GM19099 (cell line): ENCODE data around the gene DNAJB13.

ENCODE experiments used
- POLR2A ChIP-seq: IDR thresholded peaks from 3 replicates; pipeline ENCODE4 v1.6.1; 2011; ENCODE audit warnings: low read depth; ENCODE audit not compliant: insufficient read length; ENCODE audit errors: extremely low read depth

DNAJB13 gene

DNA sequence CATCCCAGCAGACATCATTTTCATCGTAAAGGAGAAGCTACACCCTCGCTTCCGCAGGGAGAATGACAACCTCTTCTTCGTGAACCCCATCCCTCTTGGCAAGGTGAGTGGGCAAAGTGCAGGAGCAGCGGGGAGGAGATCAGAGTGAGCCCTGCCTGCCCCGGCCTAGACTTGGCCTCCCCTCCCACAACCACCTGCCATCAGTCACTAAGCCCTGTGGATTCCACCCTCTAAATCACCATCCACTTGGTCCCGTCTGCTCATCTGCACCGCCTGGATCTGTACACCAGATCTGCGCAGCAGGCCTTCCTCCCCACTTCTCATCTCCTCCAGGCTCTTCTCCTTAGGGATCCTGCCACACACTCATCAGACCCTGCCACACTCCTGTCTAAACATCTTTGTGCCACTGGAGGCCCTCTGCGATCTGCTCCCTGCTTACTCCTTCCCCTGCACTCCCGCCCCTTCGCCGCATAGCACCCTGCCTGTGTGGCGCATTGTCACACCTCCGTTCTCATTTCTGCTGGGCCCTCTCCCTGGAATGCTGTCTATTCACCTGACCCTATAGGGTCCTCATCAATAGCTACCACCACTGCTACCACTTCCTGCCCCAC is 17.6 kb downstream of the DNAJB13 start:
- no peak for TF ChIP-seq POLR2A

- TF ChIP-seq POLR2A = no peak
These were observed 18.3 kb downstream of the DNAJB13 start for GRCh38 chr11:73969091-73969490.

DNA sequence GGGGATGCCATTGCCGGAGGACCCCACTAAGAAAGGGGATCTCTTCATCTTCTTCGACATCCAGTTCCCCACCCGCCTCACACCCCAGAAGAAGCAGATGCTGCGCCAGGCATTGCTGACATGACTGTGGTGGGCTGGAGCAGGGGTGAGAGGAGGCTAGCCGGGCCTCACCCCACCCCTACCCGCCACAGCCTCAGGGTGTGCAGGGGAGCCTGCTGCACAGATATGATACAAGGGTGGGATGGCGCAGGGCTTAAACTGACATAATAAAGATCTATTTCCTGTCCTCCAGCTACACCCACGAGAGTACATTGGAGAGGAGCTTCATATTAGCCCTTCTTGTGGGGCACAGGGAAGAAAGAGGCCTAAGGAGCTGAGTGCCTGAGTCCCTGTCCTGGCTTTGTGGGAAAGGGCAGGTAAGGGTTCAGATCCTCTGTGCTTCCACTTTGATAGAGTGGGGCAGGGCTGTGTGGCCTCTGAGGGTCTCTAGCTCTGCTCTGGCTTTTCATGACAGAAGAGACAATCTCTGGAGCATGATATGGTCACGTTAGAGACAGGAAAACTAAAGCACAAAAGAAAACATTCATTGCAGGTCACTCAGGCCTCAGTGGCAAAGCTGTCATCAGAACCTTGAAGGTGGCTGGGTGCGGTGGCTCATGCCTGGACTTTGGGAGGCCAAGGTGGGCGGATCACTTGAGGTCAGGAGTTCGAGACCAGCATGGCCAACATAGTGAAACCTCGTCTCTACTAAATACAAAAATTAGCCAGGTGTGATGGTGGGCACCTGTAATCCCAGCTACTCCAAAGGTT is 19.4 kb downstream of the DNAJB13 start:
- TF ChIP-seq POLR2A = peak; percentile 31

DNA sequence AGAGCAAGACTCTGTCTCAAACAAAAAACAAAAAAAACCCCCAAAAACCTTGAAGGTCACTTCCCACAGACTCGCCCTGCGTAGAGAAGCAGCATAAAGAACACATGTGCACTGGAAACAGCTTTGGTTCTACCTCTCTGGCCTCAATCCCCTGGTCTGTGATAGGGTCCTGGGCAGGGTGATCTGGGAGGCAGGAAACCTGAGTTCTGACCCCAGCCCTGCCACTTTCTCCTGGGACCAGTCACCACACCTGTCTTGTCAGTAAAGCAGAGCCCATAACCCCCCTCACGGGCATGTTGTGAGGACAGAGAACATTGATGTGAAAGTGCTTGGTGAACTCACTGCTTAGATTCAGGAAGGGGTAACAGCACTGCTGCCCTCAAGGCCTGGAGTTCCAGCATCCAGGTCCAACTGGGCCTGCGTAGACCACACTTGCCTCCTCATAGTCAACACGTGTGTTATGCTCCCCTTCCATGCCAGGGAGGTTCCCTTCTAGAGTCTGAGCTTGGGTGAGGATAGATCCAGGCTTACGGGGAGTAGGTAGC is 20.4 kb downstream of the DNAJB13 start:
- TF ChIP-seq POLR2A = peak; percentile 46

DNA sequence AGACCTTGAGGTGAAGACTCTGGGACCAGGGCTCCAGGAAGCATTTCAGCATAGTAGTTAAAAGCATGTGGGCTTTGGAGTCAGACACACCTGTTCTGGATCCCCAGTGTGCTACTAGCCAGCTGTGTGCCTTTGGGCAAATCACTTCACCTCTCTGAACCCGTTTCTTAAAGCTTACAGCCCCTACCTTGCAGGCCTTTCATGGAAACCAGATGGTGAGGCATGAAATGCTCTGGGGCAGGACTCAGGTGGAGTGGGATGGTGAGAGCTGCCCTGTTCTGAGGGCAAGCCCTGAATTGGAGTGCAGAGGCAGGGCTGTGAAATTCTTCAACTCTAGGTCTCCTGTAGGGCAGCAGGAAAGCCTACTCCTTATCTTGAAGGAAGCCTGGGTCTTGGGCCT is 21.4 kb downstream of the DNAJB13 start:
- TF ChIP-seq POLR2A = peak; percentile 2

DNA sequence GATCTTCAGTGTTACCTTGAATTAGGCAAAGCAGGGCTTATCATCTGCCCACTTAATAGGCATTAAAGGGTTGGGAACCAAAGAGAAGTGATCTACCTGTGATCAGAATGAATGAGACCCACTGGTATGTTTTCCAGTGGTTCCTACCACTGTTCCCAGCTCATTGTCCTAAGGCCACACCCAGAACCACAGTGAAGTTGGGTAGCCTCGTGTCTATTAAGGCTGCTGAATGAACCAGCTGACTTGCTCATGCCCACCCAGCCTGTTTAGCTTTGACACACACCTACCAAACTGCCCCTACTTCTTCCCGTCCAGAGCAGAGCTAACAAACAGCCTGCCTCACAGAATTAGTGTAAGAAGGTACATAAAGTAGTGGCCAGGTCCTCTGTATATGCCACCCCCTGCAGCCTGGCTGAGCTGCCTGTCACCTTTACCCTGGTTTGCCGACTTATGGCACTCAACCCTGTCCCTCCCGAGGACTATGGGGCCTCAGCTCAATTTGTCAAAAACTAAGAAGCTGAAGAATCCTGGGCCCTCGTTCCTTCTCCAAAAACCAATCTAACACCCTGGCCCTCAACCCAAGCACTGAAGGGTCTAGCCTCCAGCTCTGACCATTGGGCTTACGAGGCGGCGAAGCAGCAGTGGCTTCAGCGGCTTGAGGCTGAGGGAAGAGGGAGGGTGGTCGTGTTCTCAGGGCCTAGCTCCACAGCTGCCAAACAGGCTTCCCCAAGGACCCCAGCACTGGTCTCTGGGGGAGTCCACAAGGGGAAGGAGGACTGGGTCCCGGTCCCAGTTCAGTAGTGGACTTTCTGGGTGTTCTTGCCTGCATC is 22.0 kb downstream of the DNAJB13 start:
- peak; percentile 36 for TF ChIP-seq POLR2A

DNA sequence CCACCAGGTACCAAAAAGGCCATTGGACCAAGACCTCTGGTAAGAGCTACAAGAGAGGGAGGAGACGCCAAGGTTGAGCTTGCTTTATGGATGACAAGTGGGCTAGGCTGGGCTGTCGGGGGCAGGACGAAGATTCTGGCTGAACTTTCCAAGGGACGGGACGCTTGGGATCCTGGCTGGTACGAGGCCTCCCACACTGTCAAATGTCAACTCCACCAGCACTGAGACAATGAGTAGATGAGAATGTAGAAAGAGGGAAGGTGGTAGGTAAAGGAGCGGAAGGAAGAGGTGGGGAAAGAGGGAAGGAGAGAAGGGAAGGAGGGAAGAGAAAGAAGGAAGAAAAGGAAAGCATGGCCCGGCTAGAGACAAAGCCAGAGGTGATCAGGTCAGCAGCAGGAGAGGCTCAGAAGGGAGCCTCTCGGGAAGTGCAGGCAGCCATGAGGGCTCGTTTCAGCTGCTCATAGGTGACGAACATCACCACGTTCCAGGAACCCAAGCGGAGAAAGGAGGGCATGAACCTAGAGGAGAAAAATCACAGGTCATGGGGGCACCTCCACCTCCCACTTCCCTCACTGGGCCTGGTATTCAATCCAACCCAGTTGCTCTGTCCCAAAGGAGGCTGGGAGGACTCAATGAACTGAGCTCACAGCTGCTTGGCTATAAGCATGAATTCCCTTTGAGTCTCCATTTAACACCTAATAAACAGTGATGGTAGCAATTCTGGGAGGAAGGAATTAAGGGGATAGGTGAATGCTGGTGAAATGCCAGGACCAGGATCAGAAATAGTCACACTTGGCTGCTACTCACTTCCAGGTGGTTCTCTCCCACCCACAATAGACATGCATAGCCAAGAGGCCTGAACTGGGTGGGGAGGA is 24.0 kb downstream of the DNAJB13 start:
- TF ChIP-seq POLR2A = no peak

DNA sequence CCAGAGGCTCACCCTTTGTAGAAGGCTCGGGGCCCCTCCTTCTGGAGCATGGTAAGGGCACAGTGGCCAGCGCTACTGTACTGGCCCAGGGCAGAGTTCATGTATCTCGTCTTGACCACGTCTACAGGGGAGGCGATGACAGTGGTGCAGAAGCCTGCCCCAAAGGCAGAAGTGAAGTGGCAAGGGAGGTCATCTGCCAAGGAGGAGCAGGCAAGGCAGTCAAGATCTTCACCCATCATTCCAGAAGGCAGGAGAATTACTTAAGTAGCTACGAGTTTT is 24.6 kb downstream of the DNAJB13 start:
- no peak for TF ChIP-seq POLR2A

GRCh38 chr11:73976451-73977151 is 25.8 kb downstream of the DNAJB13 start:
- TF ChIP-seq POLR2A = no peak

DNA sequence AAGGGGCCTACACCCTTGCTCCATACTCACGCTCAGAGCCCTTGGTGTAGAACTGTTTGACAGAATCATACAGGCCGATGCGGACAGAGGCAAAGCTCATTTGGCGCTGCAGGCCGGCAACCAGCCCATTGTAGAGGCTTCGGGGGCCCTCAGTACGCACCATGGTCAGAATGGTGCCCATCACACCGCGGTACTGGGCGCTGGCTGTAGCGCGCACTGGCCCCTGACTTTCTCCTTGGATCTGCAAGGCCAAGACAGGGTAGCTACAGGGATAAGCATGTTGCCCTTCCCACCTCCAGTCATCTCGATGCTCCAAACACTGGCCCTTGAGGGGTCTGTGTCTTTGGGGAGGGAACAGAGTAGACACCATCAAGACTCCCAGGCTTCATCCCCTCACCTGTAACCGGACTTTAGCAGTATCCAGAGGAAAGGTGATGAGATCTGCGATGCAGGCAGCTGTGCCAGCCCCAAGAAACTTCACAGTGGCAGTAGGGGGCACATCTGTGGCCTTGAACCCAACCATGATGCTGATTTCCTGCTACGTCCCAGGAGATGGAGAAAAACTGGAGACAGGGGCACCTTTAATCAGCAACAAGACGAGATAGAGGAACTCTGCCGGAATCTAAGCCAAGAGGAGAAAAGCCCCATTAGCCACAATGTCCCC is 27.2 kb downstream of the DNAJB13 start:
- TF ChIP-seq POLR2A = no peak

GRCh38 chr11:73978576-73979086 is 27.8 kb downstream of the DNAJB13 start:
- TF ChIP-seq POLR2A = no peak

GRCh38 chr11:73980001-73980961 is 29.5 kb downstream of the DNAJB13 start:
- TF ChIP-seq POLR2A = no peak
